ENCODE measurements around the gene RPS2. TPM values are rescaled to one million over a fixed set of nuclear protein-coding genes. Genes with fewer than 3 reads are reported as not detected.
A peak's percentile ranks its signal among the peaks of the same experiment; 100 is the strongest.
"Not testable (repeated sequence)": the region's sequence is repeated elsewhere in the genome, so short reads cannot be mapped to it uniquely, and the experiment has no call there.

Gene RPS2
- total RNA-seq, 1 experiment from 2014 or later, result 6,554 TPM

- no peak for DNase-seq (ENCODE audit: extremely low read depth, low read depth)
These were observed 18.9 kb downstream of the RPS2 start for GRCh38 chr16:1945559-1946391.

GRCh38 chr16:1944612-1945199, 19.9 kb downstream of the RPS2 start:
- no peak for DNase-seq (ENCODE audit: extremely low read depth, low read depth)

GRCh38 chr16:1942810-1943726, 21.6 kb downstream of the RPS2 start, which contains the start of gene MSRB1:
Gene MSRB1, minus strand, starts transcription at chr16:1943199. Its CDS starts 43 bp downstream, at chr16:1943156.
- DNase-seq (ENCODE audit: extremely low read depth, low read depth), result peak; percentile 99

GRCh38 chr16:1942047-1942809, 22.4 kb downstream of the RPS2 start:
- no peak for DNase-seq (ENCODE audit: extremely low read depth, low read depth)

GRCh38 chr16:1941162-1942046, 23.2 kb downstream of the RPS2 start:
- DNase-seq (ENCODE audit: extremely low read depth, low read depth), result no peak

GRCh38 chr16:1940273-1941161, 24.1 kb downstream of the RPS2 start:
- DNase-seq (ENCODE audit: extremely low read depth, low read depth), result no peak

GRCh38 chr16:1939833-1940232, 24.8 kb downstream of the RPS2 start:
- not testable (repeated sequence) for DNase-seq (ENCODE audit: extremely low read depth, low read depth)

GRCh38 chr16:1938910-1939309, 25.7 kb downstream of the RPS2 start:
- DNase-seq (ENCODE audit: extremely low read depth, low read depth), result no peak

- DNase-seq (ENCODE audit: extremely low read depth, low read depth), result no peak
These were observed 26.3 kb downstream of the RPS2 start for GRCh38 chr16:1938316-1938715.

- DNase-seq (ENCODE audit: extremely low read depth, low read depth), result no peak
These were observed 27.6 kb downstream of the RPS2 start for GRCh38 chr16:1936945-1937479.

GRCh38 chr16:1933097-1933661, 31.4 kb downstream of the RPS2 start:
- no peak for DNase-seq (ENCODE audit: extremely low read depth, low read depth)

- DNase-seq (ENCODE audit: extremely low read depth, low read depth), result no peak
These were observed 32.3 kb downstream of the RPS2 start for GRCh38 chr16:1932050-1933028.

- DNase-seq (ENCODE audit: extremely low read depth, low read depth), result no peak
These were observed 34.3 kb downstream of the RPS2 start for GRCh38 chr16:1930338-1930720.

- peak; percentile 81 for DNase-seq (ENCODE audit: extremely low read depth, low read depth)
These were observed 34.9 kb downstream of the RPS2 start for GRCh38 chr16:1929578-1930337.

GRCh38 chr16:1929105-1929504, 35.5 kb downstream of the RPS2 start:
- no peak for DNase-seq (ENCODE audit: extremely low read depth, low read depth)

GRCh38 chr16:1926271-1926670, 38.4 kb downstream of the RPS2 start:
- no peak for DNase-seq (ENCODE audit: extremely low read depth, low read depth)

Measured in NCI-H460 (cell line).